Measurements from ENCODE around the gene TXNDC17. TPM values are rescaled to one million over a fixed set of nuclear protein-coding genes. Genes with fewer than 3 reads are reported as not detected.

TXNDC17 gene
- total and polyA plus RNA-seq, 2 of the 13 experiments (the other 11 are each of a cell fraction or from before 2014, with no cell fraction given): 188 to 266 TPM

DNA sequence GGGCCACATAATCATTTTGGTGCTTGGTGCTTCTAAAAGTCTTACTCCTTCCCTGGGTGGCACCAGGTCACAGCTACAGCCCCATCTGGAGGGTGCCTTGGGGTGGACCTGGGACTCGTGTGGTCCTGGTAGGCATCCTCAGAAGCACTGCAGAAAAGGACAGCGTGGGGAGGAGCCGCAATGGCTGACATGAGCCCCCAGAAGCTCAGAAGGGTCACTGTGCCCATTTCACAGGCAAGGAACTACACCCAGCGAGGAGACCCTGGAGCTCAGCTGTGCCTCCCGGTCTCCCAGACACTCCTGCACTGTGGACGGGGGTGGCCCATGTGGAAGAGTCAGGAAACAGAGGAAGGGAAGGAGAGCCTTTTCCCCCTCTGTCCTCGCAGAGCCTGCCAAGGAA lies 37.1 kb downstream of the TXNDC17 start:
- ChIA-PET POLR2A (interaction anchor here (1.2 to 5.0 kb wide), 6 partner anchors 9 to 358 kb away, joined by 3 to 119 read pairs (median 5); partner anchors contain the start of genes SLC13A5, SLC16A13 and TEKT1), CTCF (ENCODE audit: low intra/inter-chr PET ratio, low total read pairs) (no interaction called here)
- Histone ChIP-seq H3K9me3 (ENCODE audit: low read length) (no peaks in the 10 kb centered on the region), H3K36me3 (replicated peaks in 1 of 2; ENCODE audit: control insufficient read depth in 1 of 2, insufficient read depth in 2 of 2, low read length in 2 of 2) (no peaks in the 10 kb centered on the region), H3K4me3 (replicated peaks in 1 of 3; ENCODE audit: insufficient read depth in 1 of 3, low read depth in 2 of 3, low read length in 3 of 3) (peak overlapping the region in 1 of 3 experiments; percentile 64; a peak in 1 of 6 replicates), H2AFZ (ENCODE audit: low read length) (no peak overlapping the region), H3K9ac (ENCODE audit: insufficient read depth, low read depth, low read length) (no peak overlapping the region), H3K4me2 (ENCODE audit: low read depth, low read length) (peak overlapping the region; percentile 89), H3K27ac (ENCODE audit: extremely low read length, insufficient read depth, low read length) (no peak overlapping the region), H3K79me2 (ENCODE audit: insufficient read depth, low read length) (no peaks in the 10 kb centered on the region), H3K27me3 (ENCODE audit: control insufficient read depth in 1 of 2, insufficient read depth in 2 of 2, low read length in 2 of 2) (no peaks in the 10 kb centered on the region; a peak in 1 of 5 replicates), H4K20me1 (ENCODE audit: insufficient read depth, low read length) (no peaks in the 10 kb centered on the region), H3K4me1 (ENCODE audit: insufficient read depth, low read length) (peaks cover 79% of the 10 kb centered on the region)
- 79% methylated on average over 5 of the region's 7 CpGs for WGBS (ENCODE audit: low lambda C conversion rate)
- no TSS peak for BruUV-seq (replicated peaks)
- DNase-seq (ENCODE audit: low spot score): no peak
- in situ Hi-C loops (cut with HindIII; ENCODE audit: extremely low pct_ligation_motif_present, low pct_unique_long_range_greater_than_20kb) (no loop called here), intact Hi-C loops (cut with micrococcal nuclease; ENCODE audit: unreplicated experiment) (no loop called here)
- no peak for ATAC-seq
- FAIRE-seq: no peak
- peak; percentile 49; the same call in 1 of the 2 replicates for TF ChIP-seq ZNF629 (CRISPR knock-in tag; conservative IDR thresholded peaks at IDR 0.05)
- TF ChIP-seq, protein P1, sequence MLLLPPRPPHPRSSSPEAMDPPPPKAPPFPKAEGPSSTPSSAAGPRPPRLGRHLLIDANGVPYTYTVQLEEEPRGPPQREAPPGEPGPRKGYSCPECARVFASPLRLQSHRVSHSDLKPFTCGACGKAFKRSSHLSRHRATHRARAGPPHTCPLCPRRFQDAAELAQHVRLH (CRISPR knock-in tag; IDR thresholded peaks at IDR 0.05; ENCODE audit: borderline replicate concordance, low read depth): no peak
- TF ChIP-seq ZNF225 (CRISPR knock-in tag; IDR thresholded peaks at IDR 0.05): no peak
- TF ChIP-seq ZNF326 (CRISPR knock-in tag; IDR thresholded peaks at IDR 0.05; ENCODE audit: borderline replicate concordance): no peak
- TF ChIP-seq ARNTL (CRISPR knock-in tag; IDR thresholded peaks at IDR 0.05): no peak
- no peak for TF ChIP-seq NCOR1 (IDR thresholded peaks at IDR 0.05; ENCODE audit: borderline replicate concordance, low read length)
- 0 out of 2 replicates have a peak, but pooled peaks have one; percentile 17 for TF ChIP-seq ZNF564 (CRISPR knock-in tag; IDR thresholded peaks at IDR 0.05)
- TF ChIP-seq PHF21A (CRISPR knock-in tag; IDR thresholded peaks at IDR 0.05): 0 out of 2 replicates have a peak, but pooled peaks have one; percentile 21

GRCh38 chr17:6679241-6679640 lies 38.4 kb downstream of the TXNDC17 start:
- ChIA-PET CTCF (ENCODE audit: low intra/inter-chr PET ratio, low total read pairs) (no interaction called here), POLR2A (interaction anchor here (4.6 to 5.0 kb wide), 2 partner anchors 23 to 33 kb away, joined by 59 to 119 read pairs; partner anchors contain the start of gene SLC13A5)
- Histone ChIP-seq H3K9ac (ENCODE audit: insufficient read depth, low read depth, low read length) (no peak overlapping the region), H3K9me3 (ENCODE audit: low read length) (no peaks in the 10 kb centered on the region), H3K4me3 (replicated peaks in 1 of 3; ENCODE audit: insufficient read depth in 1 of 3, low read depth in 2 of 3, low read length in 3 of 3) (no peak overlapping the region), H3K4me1 (ENCODE audit: insufficient read depth, low read length) (peaks cover 92% of the 10 kb centered on the region), H3K27me3 (ENCODE audit: control insufficient read depth in 1 of 2, insufficient read depth in 2 of 2, low read length in 2 of 2) (no peaks in the 10 kb centered on the region; a peak in 1 of 5 replicates), H3K4me2 (ENCODE audit: low read depth, low read length) (no peak overlapping the region), H3K36me3 (replicated peaks in 1 of 2; ENCODE audit: control insufficient read depth in 1 of 2, insufficient read depth in 2 of 2, low read length in 2 of 2) (no peaks in the 10 kb centered on the region), H3K27ac (ENCODE audit: extremely low read length, insufficient read depth, low read length) (no peak overlapping the region), H3K79me2 (ENCODE audit: insufficient read depth, low read length) (no peaks in the 10 kb centered on the region), H2AFZ (ENCODE audit: low read length) (no peak overlapping the region), H4K20me1 (ENCODE audit: insufficient read depth, low read length) (no peaks in the 10 kb centered on the region)
- FAIRE-seq (no peak), DNase-seq (ENCODE audit: low spot score) (no peak), ATAC-seq (no peak)
- WGBS (ENCODE audit: low lambda C conversion rate): 76% methylated on average over 6 of the region's 6 CpGs
- in situ Hi-C loops (cut with HindIII; ENCODE audit: extremely low pct_ligation_motif_present, low pct_unique_long_range_greater_than_20kb): no loop called here
- intact Hi-C loops (cut with micrococcal nuclease; ENCODE audit: unreplicated experiment): no loop called here
- BruUV-seq (replicated peaks): no TSS peak
- TF ChIP-seq ZNF883 (CRISPR knock-in tag; IDR thresholded peaks at IDR 0.05; ENCODE audit: not compliant biosample characterization) (no peak), ZNF562 (CRISPR knock-in tag; IDR thresholded peaks at IDR 0.05; ENCODE audit: borderline replicate concordance) (no peak), THYN1 (CRISPR knock-in tag; IDR thresholded peaks at IDR 0.05; ENCODE audit: borderline replicate concordance, low read depth) (no peak), ZBTB25 (CRISPR knock-in tag; IDR thresholded peaks at IDR 0.05) (no peak), SNAI1 (CRISPR knock-in tag; IDR thresholded peaks at IDR 0.05; ENCODE audit: borderline replicate concordance) (no peak), ZNF513 (CRISPR knock-in tag; conservative IDR thresholded peaks at IDR 0.05) (no peak)
- TF ChIP-seq, protein P2, sequence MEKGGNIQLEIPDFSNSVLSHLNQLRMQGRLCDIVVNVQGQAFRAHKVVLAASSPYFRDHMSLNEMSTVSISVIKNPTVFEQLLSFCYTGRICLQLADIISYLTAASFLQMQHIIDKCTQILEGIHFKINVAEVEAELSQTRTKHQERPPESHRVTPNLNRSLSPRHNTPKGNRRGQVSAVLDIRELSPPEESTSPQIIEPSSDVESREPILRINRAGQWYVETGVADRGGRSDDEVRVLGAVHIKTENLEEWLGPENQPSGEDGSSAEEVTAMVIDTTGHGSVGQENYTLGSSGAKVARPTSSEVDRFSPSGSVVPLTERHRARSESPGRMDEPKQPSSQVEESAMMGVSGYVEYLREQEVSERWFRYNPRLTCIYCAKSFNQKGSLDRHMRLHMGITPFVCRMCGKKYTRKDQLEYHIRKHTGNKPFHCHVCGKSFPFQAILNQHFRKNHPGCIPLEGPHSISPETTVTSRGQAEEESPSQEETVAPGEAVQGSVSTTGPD (CRISPR knock-in tag; IDR thresholded peaks at IDR 0.05): no peak

Data from HepG2 (cell line).